ENCODE data around the gene KRT78.
A peak's percentile ranks its signal among the peaks of the same experiment; 100 is the strongest.

Gene KRT78

DNA sequence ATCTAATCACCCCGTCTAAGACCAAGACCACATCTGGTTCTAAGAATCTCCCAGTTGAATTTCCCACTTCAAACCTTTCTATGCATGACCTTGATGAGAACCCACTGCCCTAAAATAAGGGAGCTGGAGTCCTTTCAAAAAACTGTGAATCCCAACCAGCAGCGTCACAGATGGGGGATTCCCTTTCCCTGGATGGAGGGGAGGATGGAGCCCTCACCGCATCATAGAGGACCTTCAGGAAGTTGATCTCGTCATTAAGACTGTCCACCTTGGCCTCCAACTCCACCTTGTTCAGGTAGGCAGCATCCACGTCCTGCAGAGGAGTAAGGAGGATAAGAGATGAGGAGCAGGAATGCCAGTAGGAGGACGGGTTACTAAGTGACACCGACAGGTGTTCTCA is 39.6 kb downstream of the KRT78 start:
- H3K9me3 ChIP-seq (ENCODE audit: control insufficient read depth, insufficient read depth, low read length): no peaks in the 10 kb centered on the region
- no peak overlapping the region for H3K27ac ChIP-seq (ENCODE audit: low read length)
- no peaks in the 10 kb centered on the region for H3K27me3 ChIP-seq (ENCODE audit: control insufficient read depth, insufficient read depth, low read length)
- DNase-seq (ENCODE audit: low read depth, low spot score): no peak
- no peak overlapping the region for H3K4me3 ChIP-seq (ENCODE audit: low read length)
- WGBS (ENCODE audit: insufficient coverage, insufficient read length): no CpG with 5 or more reads among the region's 7 CpGs
- no peaks in the 10 kb centered on the region; the same call in 1 of the 2 replicates for H3K4me1 ChIP-seq (ENCODE audit: control insufficient read depth, insufficient read depth, low read length)
- no peaks in the 10 kb centered on the region for H3K36me3 ChIP-seq (ENCODE audit: control insufficient read depth, insufficient read depth, low read length)

DNA sequence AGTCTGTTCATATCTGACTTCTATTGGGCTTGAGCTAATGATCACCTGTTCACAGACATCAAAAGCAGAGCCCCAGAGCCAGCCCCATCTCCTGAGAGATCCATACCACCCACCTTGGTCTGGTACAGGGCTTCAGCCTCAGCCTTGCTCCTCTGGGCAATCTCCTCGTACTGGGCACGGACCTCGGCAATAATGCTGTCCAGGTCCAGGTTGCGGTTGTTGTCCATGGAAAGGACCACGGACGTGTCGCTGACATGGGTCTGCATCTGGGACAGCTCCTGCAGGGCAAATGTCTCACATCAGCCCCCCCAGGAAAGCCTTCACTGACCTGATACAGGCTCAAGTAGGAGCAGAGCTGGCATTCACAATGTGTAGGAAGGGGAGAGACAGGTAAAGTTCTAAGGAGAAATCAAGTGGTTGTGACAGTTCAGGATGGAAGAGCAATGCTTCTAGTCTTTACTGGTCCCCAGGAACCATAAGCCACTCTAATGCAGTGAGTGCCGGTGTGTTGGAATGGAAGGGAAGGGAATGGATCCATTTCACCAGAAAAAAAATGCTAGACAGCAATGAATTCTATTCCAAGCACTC is 40.1 kb downstream of the KRT78 start:
- no peak overlapping the region for H3K4me3 ChIP-seq (ENCODE audit: low read length)
- WGBS (ENCODE audit: insufficient coverage, insufficient read length): no CpG with 5 or more reads among the region's 8 CpGs
- H3K9me3 ChIP-seq (ENCODE audit: control insufficient read depth, insufficient read depth, low read length): no peaks in the 10 kb centered on the region
- DNase-seq (ENCODE audit: low read depth, low spot score): no peak
- no peaks in the 10 kb centered on the region; the same call in 1 of the 2 replicates for H3K4me1 ChIP-seq (ENCODE audit: control insufficient read depth, insufficient read depth, low read length)
- H3K27me3 ChIP-seq (ENCODE audit: control insufficient read depth, insufficient read depth, low read length): no peaks in the 10 kb centered on the region
- H3K27ac ChIP-seq (ENCODE audit: low read length): no peak overlapping the region
- no peaks in the 10 kb centered on the region for H3K36me3 ChIP-seq (ENCODE audit: control insufficient read depth, insufficient read depth, low read length)

DNA sequence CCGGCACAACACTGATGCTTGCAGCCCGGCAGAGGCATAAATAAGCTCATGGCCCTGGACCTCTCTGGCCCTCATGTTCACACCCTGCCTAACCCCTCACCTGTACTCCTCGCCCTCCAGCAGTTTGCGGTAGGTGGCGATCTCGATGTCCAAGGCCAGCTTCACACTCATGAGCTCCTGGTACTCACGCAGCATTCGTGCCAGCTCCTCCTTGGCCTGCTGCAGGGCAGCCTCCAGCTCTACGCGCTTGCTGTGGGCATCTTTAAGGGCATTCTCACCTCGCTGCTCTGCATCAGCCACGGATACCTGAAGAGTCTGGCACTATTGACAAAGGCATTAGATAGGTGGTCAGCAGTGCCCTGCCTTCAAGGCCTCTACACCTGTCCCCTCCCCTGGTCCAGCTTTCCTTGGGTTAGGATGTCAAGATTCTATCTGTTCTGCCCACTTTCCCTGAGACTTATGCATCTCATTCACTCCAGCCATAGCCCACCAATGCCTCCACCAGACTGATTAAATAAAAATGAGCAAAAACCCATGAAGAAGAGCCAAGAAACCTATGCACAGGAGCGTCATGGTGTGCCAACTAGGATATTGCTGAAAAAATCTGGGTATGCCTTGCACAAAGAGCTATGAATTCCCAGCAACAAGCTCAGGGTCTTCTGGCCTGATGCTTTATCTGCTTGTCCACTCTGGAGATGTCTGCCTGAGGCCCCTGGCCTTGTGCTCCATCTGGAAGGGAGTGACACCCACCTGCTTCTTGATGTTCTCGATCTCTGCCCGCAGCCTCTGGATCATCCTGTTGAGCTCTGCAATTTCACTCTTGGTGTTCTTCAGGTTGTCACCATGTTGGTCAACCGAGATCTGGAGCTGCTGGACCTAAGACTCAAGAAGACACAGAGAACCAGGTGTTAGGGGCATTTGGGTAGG is 41.0 kb downstream of the KRT78 start:
- Histone ChIP-seq H3K27me3 (ENCODE audit: control insufficient read depth, insufficient read depth, low read length) (no peaks in the 10 kb centered on the region), H3K4me1 (ENCODE audit: control insufficient read depth, insufficient read depth, low read length) (no peaks in the 10 kb centered on the region; the same call in 1 of the 2 replicates), H3K9me3 (ENCODE audit: control insufficient read depth, insufficient read depth, low read length) (no peaks in the 10 kb centered on the region), H3K4me3 (ENCODE audit: low read length) (no peak overlapping the region), H3K27ac (ENCODE audit: low read length) (no peak overlapping the region), H3K36me3 (ENCODE audit: control insufficient read depth, insufficient read depth, low read length) (no peaks in the 10 kb centered on the region)
- WGBS (ENCODE audit: insufficient coverage, insufficient read length): no CpG with 5 or more reads among the region's 16 CpGs
- no peak for DNase-seq (ENCODE audit: low read depth, low spot score)

DNA sequence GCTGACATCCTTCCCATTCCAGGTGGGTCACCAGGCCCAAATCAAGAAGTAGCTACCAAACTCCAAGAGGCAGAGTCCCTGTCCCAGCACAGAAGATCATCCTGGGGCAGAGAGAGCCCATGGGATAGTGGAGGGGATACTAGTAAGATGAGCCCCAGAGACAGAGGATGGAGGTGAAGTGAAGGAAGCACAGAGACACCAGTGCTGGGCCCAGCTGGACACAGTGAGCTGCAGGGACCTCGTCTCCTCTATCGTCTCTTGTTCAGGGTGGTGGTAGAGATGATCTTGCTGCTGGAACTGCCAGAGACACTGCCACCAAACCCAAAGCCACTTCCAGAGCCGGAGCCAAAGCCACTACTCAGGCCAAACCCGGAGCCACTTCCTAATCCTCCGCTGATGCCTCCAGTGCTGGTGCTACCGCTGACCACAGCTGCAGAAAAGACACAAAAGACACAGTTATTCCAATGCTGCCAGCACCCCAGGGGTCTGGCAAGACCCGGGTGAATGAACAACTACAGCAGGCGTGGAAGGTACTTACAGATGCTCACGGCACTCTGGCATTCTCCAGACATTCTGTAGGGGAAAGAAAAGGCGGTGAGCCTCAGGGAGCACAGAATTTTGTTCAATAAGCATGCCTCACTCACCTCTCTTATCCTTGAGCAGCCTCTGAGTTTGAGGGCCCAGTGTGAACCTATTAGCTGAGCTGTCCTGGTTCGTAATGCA is 41.8 kb downstream of the KRT78 start:
- no CpG with 5 or more reads among the region's 11 CpGs for WGBS (ENCODE audit: insufficient coverage, insufficient read length)
- DNase-seq (ENCODE audit: low read depth, low spot score): no peak
- no peaks in the 10 kb centered on the region for H3K27me3 ChIP-seq (ENCODE audit: control insufficient read depth, insufficient read depth, low read length)
- H3K27ac ChIP-seq (ENCODE audit: low read length): no peak overlapping the region
- no peaks in the 10 kb centered on the region for H3K9me3 ChIP-seq (ENCODE audit: control insufficient read depth, insufficient read depth, low read length)
- no peaks in the 10 kb centered on the region for H3K36me3 ChIP-seq (ENCODE audit: control insufficient read depth, insufficient read depth, low read length)
- no peak overlapping the region for H3K4me3 ChIP-seq (ENCODE audit: low read length)
- no peaks in the 10 kb centered on the region; the same call in 1 of the 2 replicates for H3K4me1 ChIP-seq (ENCODE audit: control insufficient read depth, insufficient read depth, low read length)

DNA sequence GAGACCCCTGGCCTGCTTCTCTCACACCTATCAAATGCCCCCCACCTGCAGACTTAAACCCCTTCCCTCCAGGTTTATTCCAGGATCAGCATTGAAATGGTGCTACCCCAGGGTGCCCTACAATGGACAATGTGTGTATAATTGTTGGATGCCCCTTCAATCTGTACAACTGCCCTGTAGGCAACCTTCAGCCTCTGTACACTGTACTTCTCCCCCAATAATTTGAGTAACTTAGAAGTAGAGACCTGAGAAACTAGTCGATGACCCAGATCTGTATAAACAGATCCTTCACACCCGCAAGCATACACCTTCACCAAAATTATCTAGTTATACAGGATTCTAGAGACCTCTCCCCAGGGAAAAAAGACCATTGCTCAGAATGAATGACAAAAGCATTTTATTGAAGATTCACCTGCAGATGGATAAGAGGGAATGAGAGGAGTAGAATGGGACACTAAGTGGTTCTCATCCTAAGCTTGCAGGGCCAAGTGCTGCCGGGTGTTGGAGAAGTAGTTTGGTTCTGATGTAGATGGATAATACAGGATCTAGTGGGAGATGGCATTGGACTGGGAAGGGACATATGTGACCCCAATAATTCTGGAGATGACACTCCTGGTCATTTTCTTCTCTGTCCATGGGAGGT is 42.5 kb downstream of the KRT78 start:
- Histone ChIP-seq H3K9me3 (ENCODE audit: control insufficient read depth, insufficient read depth, low read length) (no peaks in the 10 kb centered on the region), H3K4me3 (ENCODE audit: low read length) (no peak overlapping the region), H3K4me1 (ENCODE audit: control insufficient read depth, insufficient read depth, low read length) (no peaks in the 10 kb centered on the region; the same call in 1 of the 2 replicates), H3K27me3 (ENCODE audit: control insufficient read depth, insufficient read depth, low read length) (no peaks in the 10 kb centered on the region), H3K27ac (ENCODE audit: low read length) (no peak overlapping the region), H3K36me3 (ENCODE audit: control insufficient read depth, insufficient read depth, low read length) (no peaks in the 10 kb centered on the region)
- WGBS (ENCODE audit: insufficient coverage, insufficient read length): no CpG with 5 or more reads among the region's 3 CpGs
- DNase-seq (ENCODE audit: low read depth, low spot score): no peak

DNA sequence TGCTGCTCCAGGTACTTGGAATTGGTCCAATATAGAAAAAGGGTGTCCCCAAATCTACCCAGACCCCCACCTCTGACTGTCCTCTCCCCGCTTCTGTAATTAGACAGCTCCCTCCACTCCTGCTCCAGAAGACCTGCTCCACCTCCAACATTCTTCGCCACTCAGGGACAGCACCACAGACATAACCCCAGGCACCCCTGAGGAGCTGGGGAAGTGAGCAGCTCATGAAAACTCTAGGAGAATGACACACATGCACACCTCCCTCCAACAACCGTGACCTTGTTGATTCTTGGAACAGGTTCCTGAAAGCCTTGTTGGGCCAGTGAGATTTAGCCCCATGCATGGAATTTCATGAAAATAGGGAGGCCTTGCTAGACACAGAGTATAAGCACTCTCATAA is 43.1 kb downstream of the KRT78 start:
- H3K27ac ChIP-seq (ENCODE audit: low read length): no peak overlapping the region
- no peaks in the 10 kb centered on the region for H3K9me3 ChIP-seq (ENCODE audit: control insufficient read depth, insufficient read depth, low read length)
- no CpG with 5 or more reads among the region's 3 CpGs for WGBS (ENCODE audit: insufficient coverage, insufficient read length)
- no peak overlapping the region for H3K4me3 ChIP-seq (ENCODE audit: low read length)
- no peak for DNase-seq (ENCODE audit: low read depth, low spot score)
- no peaks in the 10 kb centered on the region for H3K27me3 ChIP-seq (ENCODE audit: control insufficient read depth, insufficient read depth, low read length)
- H3K36me3 ChIP-seq (ENCODE audit: control insufficient read depth, insufficient read depth, low read length): no peaks in the 10 kb centered on the region
- H3K4me1 ChIP-seq (ENCODE audit: control insufficient read depth, insufficient read depth, low read length): no peaks in the 10 kb centered on the region; the same call in 1 of the 2 replicates

DNA sequence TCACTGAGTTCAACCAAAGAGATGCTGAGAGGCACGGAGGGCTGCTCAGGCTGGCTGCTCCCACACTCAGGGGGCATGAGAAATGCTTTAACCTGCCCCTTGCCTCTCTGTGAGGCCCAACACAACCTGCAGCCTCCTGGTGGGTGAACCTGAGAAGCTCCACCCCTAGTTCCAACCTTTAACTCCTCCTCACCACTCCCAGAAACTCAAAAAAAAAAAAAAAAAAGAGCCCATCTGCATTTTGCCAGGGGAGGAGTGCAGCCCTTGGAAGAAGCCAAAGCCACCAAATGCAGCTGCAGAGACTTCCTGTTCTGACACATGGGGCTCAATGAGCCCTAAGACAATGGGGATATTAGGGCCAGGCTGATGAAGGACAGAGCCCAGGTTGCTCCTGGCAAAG is 43.8 kb downstream of the KRT78 start:
- DNase-seq (ENCODE audit: low read depth, low spot score): peak; percentile 31
- no CpG with 5 or more reads among the region's 1 CpG for WGBS (ENCODE audit: insufficient coverage, insufficient read length)
- H3K27me3 ChIP-seq (ENCODE audit: control insufficient read depth, insufficient read depth, low read length): no peaks in the 10 kb centered on the region

DNA sequence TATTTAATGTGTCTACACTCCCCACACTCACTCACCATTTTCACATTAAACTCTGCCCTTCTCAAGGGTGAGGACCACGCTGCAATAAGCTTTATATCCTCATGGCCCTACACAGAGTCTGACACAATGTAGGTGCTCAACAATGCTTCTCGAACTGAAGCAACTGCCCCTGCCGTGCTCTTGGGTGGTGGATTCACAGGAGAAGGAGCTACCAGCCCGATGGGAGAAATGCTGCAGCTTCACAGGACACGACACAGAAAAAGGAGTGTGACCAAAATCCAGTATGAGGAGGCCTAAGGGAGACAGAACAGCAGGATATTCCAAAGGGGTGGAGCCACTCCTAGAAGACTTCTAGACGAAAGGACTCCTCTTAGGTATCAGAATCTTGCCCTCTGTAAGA is 46.4 kb downstream of the KRT78 start:
- no CpG with 5 or more reads among the region's 6 CpGs for WGBS (ENCODE audit: insufficient coverage, insufficient read length)
- Histone ChIP-seq H3K27me3 (ENCODE audit: control insufficient read depth, insufficient read depth, low read length) (no peaks in the 10 kb centered on the region), H3K36me3 (ENCODE audit: control insufficient read depth, insufficient read depth, low read length) (no peaks in the 10 kb centered on the region), H3K4me3 (ENCODE audit: low read length) (no peak overlapping the region), H3K9me3 (ENCODE audit: control insufficient read depth, insufficient read depth, low read length) (no peaks in the 10 kb centered on the region), H3K4me1 (ENCODE audit: control insufficient read depth, insufficient read depth, low read length) (peaks cover 2% of the 10 kb centered on the region), H3K27ac (ENCODE audit: low read length) (no peak overlapping the region)
- DNase-seq (ENCODE audit: low read depth, low spot score): no peak

More for the DNA sequence above, 43.8 kb downstream of the KRT78 start:
- H3K9me3 ChIP-seq (ENCODE audit: control insufficient read depth, insufficient read depth, low read length): no peaks in the 10 kb centered on the region
- H3K4me1 ChIP-seq (ENCODE audit: control insufficient read depth, insufficient read depth, low read length): no peaks in the 10 kb centered on the region; the same call in 1 of the 2 replicates
- H3K36me3 ChIP-seq (ENCODE audit: control insufficient read depth, insufficient read depth, low read length): no peaks in the 10 kb centered on the region
- no peak overlapping the region for H3K4me3 ChIP-seq (ENCODE audit: low read length)
- no peak overlapping the region for H3K27ac ChIP-seq (ENCODE audit: low read length)

DNA sequence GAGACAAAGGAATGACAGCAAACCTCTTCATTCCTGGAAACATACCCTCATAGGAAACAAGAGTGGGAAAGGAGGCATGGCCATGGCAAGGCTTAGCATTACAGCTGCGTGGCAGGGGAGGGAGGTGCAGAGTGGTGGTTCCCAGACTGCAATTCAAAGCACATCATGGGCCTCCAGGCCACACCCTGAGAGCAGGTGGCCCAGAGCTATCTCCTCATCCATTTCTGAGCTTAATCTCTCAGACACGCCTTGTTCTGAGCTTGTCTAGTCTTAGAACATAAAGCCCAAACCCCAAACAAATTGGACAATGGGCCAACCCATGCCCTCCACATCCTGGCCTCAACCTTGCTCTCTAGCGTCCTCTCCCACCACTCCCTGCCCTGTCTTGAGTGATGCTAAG is 47.0 kb downstream of the KRT78 start:
- no peak overlapping the region for H3K27ac ChIP-seq (ENCODE audit: low read length)
- WGBS (ENCODE audit: insufficient coverage, insufficient read length): no CpG with 5 or more reads among the region's 3 CpGs
- no peaks in the 10 kb centered on the region for H3K27me3 ChIP-seq (ENCODE audit: control insufficient read depth, insufficient read depth, low read length)
- no peaks in the 10 kb centered on the region for H3K36me3 ChIP-seq (ENCODE audit: control insufficient read depth, insufficient read depth, low read length)
- no peak overlapping the region for H3K4me3 ChIP-seq (ENCODE audit: low read length)
- peaks cover 2% of the 10 kb centered on the region for H3K4me1 ChIP-seq (ENCODE audit: control insufficient read depth, insufficient read depth, low read length)
- H3K9me3 ChIP-seq (ENCODE audit: control insufficient read depth, insufficient read depth, low read length): no peaks in the 10 kb centered on the region
- no peak for DNase-seq (ENCODE audit: low read depth, low spot score)
